GM10248 (cell line): ENCODE data around the gene C11orf71.

Source experiments
- CTCF ChIA-PET: fragments of 300-600 bp; sonication (Branson Sonifier 250); formaldehyde crosslinking; extraction: SDS; loops from one replicate; lab custom pipeline; 2021; ENCODE audit warnings: antibody characterized with exemption; lab: Yijun Ruan, JAX
- POLR2A ChIA-PET: fragments of 350-650 bp; sonication (Branson Sonifier 250); formaldehyde crosslinking; extraction: SDS; loops from one replicate; lab custom pipeline; 2020; ENCODE audit warnings: antibody characterized with exemption; lab: Yijun Ruan, JAX
- DNase-seq: peaks from one replicate; pipeline ENCODE4 v3.0.0; 2012; ENCODE audit errors: extremely low spot score
- CTCF ChIP-seq: IDR thresholded peaks from 2 replicates; pipeline ENCODE4 v1.5.1; 2012; ENCODE audit warnings: mild to moderate bottlenecking, low read depth; ENCODE audit errors: extremely low read depth, missing control alignments, control extremely low read depth

Gene C11orf71

DNA sequence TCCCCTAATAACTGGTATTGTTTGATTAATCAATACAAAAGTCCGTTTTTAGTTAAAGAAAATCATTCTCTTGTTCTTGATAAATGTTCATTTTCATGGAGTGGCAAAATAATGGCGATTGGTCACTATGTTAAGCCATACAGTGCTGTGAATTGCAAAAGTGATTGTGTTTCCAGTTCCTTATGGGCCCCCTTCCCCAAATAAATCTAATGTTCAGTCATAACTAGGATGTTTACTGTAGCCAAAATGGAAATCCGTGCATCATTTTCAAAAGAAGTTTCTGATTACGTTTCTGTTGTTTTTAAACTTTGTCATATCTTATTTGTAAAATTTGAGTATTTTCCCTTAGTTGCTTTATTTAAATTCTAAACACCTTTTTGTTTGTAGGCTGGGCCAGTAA, 1.0 kb upstream of the C11orf71 start:
- ChIA-PET POLR2A (no interaction called here), CTCF (no interaction called here)

GRCh38 chr11:114400915-114401223, 558 bp upstream of the C11orf71 start:
- ChIA-PET CTCF (interaction anchor here (1.4 kb wide), 1 partner anchor 16 kb away, joined by 3 read pairs; no protein-coding TSS in a partner anchor), POLR2A (no interaction called here)
- no peak for TF ChIP-seq CTCF
- no peak for DNase-seq

More for the DNA sequence above, 1.0 kb upstream of the C11orf71 start:
- no peak for TF ChIP-seq CTCF
- no peak for DNase-seq

DNA sequence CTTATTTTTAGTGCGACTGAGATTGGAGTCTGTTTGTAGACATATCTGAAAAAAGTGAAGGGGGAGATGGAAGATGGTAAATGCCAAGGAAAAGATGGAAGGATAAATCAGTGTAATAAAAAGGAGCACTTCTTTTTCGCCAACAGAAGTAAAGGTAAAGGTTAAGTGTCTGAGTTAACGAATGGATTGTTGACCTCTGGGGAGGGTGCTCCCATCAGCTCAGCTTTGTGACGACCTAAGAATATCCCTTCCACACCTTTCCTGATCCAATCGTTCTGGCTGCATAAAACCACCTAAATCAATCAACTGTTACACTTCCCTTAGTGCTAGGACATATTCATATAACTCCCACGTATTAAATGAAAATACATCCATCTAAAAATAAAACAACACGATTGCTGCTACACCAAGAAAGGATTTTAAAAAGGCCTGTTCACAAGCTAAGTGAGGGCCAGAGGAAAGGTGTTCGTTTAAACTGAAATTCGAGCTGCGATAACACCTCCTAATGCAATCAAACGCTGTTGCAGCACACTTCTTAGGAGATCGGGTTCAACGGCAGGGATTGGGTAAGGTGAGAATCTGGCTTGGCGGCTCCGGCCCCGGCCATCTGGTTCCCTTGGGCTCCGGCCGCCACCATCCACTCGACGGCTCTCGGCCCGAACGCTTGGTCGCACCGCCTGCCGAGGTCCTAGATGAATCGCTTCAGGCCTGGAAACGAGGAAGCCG, 658 bp downstream of the C11orf71 start:
- ChIA-PET CTCF (interaction anchor here (1.4 kb wide), 1 partner anchor 17 kb away, joined by 3 read pairs; no protein-coding TSS in a partner anchor), POLR2A (no interaction called here)
- TF ChIP-seq CTCF, result no peak
- DNase-seq, result no peak

DNA sequence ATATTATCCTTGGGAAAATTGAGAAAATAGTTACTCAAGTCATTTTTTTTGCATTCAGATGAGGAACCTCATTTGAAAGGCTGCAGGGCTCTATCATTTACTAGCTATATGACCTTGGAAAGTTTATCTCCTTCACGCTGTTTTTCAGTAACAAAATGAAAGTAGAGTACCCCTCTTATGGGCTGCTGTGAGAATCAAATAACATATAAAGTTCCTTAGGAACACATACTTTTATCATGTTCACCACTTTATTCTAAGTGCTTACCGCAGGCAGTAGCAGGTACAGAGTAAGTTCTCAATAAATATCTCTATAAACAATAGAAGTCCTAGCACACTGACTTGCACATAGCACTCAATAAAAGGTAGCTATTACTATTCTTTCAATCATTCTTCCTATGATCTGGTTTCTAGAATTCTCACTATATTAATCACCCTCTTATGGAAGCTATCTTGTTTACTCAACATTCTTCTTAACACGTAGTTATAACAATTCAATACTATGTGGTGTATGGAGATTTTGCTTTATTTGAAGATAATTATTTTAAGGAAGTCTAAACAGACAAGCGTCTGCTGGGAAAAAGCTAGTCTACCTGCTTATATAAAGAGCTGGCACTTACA, 1.9 kb downstream of the C11orf71 start:
- TF ChIP-seq CTCF, result no peak
- ChIA-PET POLR2A (no interaction called here), CTCF (interaction anchor here (0.9 to 1.3 kb wide), 2 partner anchors 12 to 32 kb away, joined by 3 read pairs; no protein-coding TSS in a partner anchor)
- DNase-seq, result no peak

- ChIA-PET POLR2A (no interaction called here), CTCF (interaction anchor here (0.9 to 1.3 kb wide), 2 partner anchors 11 to 31 kb away, joined by 3 read pairs; no protein-coding TSS in a partner anchor)
- no peak for DNase-seq
- no peak for TF ChIP-seq CTCF
Observed at GRCh38 chr11:114397349-114397982, 2.8 kb downstream of the C11orf71 start.

- DNase-seq, result no peak
- CTCF ChIA-PET, result interaction anchor here (1.5 kb wide), 1 partner anchor 12 kb away, joined by 4 read pairs; no protein-coding TSS in a partner anchor
- TF ChIP-seq CTCF, result no peak
- POLR2A ChIA-PET, result no interaction called here
Observed at GRCh38 chr11:114396916-114397315, 3.4 kb downstream of the C11orf71 start.
